Ramos (cell line): ENCODE results near the gene SHC3.

Experiments
- in situ Hi-C: fragments of 300-500 bp; cut with MboI; formaldehyde crosslinking; loops from one replicate; pipeline ENCODE4 v1.14.3; 2022; ENCODE audit warnings: low sequenced_read_pairs; ENCODE audit not compliant: unreplicated experiment

Gene SHC3

GRCh38 chr9:88993871-88994460 is 184.7 kb downstream of the SHC3 start:
- in situ Hi-C loops, result loop anchor here (10.0 kb wide), 1 partner anchor 249 kb away; no protein-coding TSS in a partner anchor

- in situ Hi-C loops, result loop anchor here (10.0 kb wide), 1 partner anchor 249 kb away; no protein-coding TSS in a partner anchor
Observed at GRCh38 chr9:88993327-88993726, 185.3 kb downstream of the SHC3 start.

- in situ Hi-C loops, result loop anchor here (10.0 kb wide), 1 partner anchor 248 kb away; no protein-coding TSS in a partner anchor
Observed at GRCh38 chr9:88992556-88992955, 186.1 kb downstream of the SHC3 start.

- in situ Hi-C loops, result loop anchor here (10.0 kb wide), 1 partner anchor 247 kb away; no protein-coding TSS in a partner anchor
Observed at GRCh38 chr9:88991066-88992034, 187.3 kb downstream of the SHC3 start, which contains the start of gene S1PR3. S1PR3 (plus strand) TSS chr9:88991468; CDS start chr9:89001201, 9,733 bp downstream.

- in situ Hi-C loops, result loop anchor here (10.0 kb wide), 1 partner anchor 246 kb away; no protein-coding TSS in a partner anchor
Observed at GRCh38 chr9:88990729-88991065, 187.9 kb downstream of the SHC3 start.

- in situ Hi-C loops, result loop anchor here (10.0 kb wide), 1 partner anchor 245 kb away; no protein-coding TSS in a partner anchor
Observed at GRCh38 chr9:88990041-88990728, 188.4 kb downstream of the SHC3 start.

GRCh38 chr9:88988796-88989641 is 189.6 kb downstream of the SHC3 start:
- in situ Hi-C loops, result no loop called here

- in situ Hi-C loops, result no loop called here
Observed at GRCh38 chr9:88987661-88988060, 191.0 kb downstream of the SHC3 start.

GRCh38 chr9:88986776-88987175 is 191.8 kb downstream of the SHC3 start:
- in situ Hi-C loops, result no loop called here

- in situ Hi-C loops, result no loop called here
Observed at GRCh38 chr9:88985616-88986015, 193.0 kb downstream of the SHC3 start.

GRCh38 chr9:88984543-88984883 is 194.1 kb downstream of the SHC3 start:
- in situ Hi-C loops, result no loop called here

- in situ Hi-C loops, result no loop called here
Observed at GRCh38 chr9:88983865-88984542, 194.6 kb downstream of the SHC3 start.

GRCh38 chr9:88980740-88981203 is 197.8 kb downstream of the SHC3 start:
- in situ Hi-C loops, result no loop called here

- in situ Hi-C loops, result no loop called here
Observed at GRCh38 chr9:88979791-88980190, 198.8 kb downstream of the SHC3 start.

- in situ Hi-C loops, result no loop called here
Observed at GRCh38 chr9:88979021-88979420, 199.6 kb downstream of the SHC3 start.

- in situ Hi-C loops, result no loop called here
Observed at GRCh38 chr9:88978034-88978433, 200.6 kb downstream of the SHC3 start.

- in situ Hi-C loops, result no loop called here
Observed at GRCh38 chr9:88976890-88977257, 201.7 kb downstream of the SHC3 start.

GRCh38 chr9:88975966-88976889 is 202.4 kb downstream of the SHC3 start:
- in situ Hi-C loops, result no loop called here
